Left lung (tissue), 10 donors: ENCODE measurements around the gene TMEM115. TPM values are rescaled to one million over a fixed set of nuclear protein-coding genes. Genes with fewer than 3 reads are reported as not detected.
A peak's percentile ranks its signal among the peaks of the same experiment; 100 is the strongest.

Source experiments
- ATAC-seq: fragments of 200-7000 bp; cut with Tn5 transposase; one replicate; pipeline ENCODE4 v1.9.1; 2020; ENCODE audit warnings: moderate library complexity
- DNase-seq, 4 donors: peaks; one replicate each; pipeline ENCODE4 v3.0.0-alpha.2; 2013 to 2020
- H3K27ac ChIP-seq, 2 donors: fragments of 200-600 bp; sonication (generic) in 1 of 2; one replicate each; pipeline versions ENCODE4 v1.5.0 to v1.8.0; 2020 to 2021
- H3K27me3 ChIP-seq, 2 donors: fragments of 200-600 bp; sonication (generic) in 1 of 2; one replicate each; pipeline versions ENCODE4 v1.5.0 to v1.8.0; 2020 to 2021
- H3K36me3 ChIP-seq, 2 donors: fragments of 200-600 bp; sonication (generic) in 1 of 2; one replicate each; pipeline versions ENCODE4 v1.5.0 to v1.8.0; 2020 to 2021
- H3K4me1 ChIP-seq, 2 donors: fragments of 200-600 bp; one replicate each; pipeline ENCODE4 v1.8.0; 2021
- H3K4me3 ChIP-seq, 2 donors: fragments of 200-600 bp; sonication (generic) in 1 of 2; one replicate each; pipeline versions ENCODE4 v1.5.0 to v1.8.0; 2020 to 2021; ENCODE audit warnings: mild to moderate bottlenecking in 1 of 2
- H3K9me3 ChIP-seq, 2 donors: fragments of 200-600 bp; sonication (generic) in 1 of 2; one replicate each; pipeline versions ENCODE4 v1.5.0 to v1.8.0; 2020 to 2021
- intact Hi-C, 2 donors: fragments of 100-400 bp; cut with DNase I; formaldehyde crosslinking; loops; one replicate each; pipeline versions ENCODE4 v1.11.2 to v1.14.2; 2022
- polyA plus RNA-seq, 6 donors: library from polyadenylated mRNA; unstranded; fragments of 120-200 nt; gene quantifications; one replicate each; pipeline ENCODE4 v1.2.1, GENCODE V29; 2013; ENCODE audit not compliant: insufficient read length in 6 of 6
- total RNA-seq, 2 donors: library from RNA; stranded (reverse); fragmentation: NEBNext Ultra II Directional; extraction: Animal tissue kit (Norgen Biotek cat#: 25700); gene quantifications; one replicate each; pipeline ENCODE4 v1.2.1, GENCODE V29; 2021
- TF ChIP-seq, protein P1 (sequence below), 2 donors: fragments of 200-600 bp; sonication (generic) in 1 of 2; IDR thresholded peaks; one replicate each; pipeline versions ENCODE4 v1.5.0 to v1.8.0; 2021; ENCODE audit warnings: antibody characterized with exemption in 2 of 2
- donor health status: DM: no; HTN: yes; CAD: no.
- donor health status: DM: no; HTN: no; CAD: no.

Gene TMEM115
- total and polyA plus RNA-seq, 8 donors = 23.3 to 39.1 (median 29.0) TPM

DNA sequence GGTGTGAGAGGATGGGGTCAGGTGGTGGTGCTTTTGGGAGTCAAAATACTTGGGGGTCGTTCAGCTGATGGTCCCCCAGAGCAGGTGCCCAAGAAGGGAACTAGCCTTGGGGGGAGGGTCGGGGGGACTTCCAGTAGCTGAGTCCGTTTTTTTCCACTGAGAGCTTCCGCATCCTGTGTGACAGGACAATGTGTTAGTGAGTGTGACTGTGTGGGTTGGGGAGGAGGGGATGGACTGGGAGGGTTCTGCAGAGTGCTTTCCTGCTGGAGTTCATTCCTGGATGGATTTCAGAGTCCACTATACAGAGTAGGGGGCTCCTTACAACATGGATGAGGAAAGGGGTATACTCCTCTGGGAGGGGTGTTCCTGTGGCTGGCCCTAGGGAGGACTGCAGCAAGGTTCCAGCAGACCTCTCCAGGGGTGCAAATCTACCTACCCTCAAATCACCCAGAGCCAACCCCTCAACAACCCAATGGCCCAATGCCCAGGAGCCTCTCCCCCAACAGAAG lies 36.2 kb downstream of the TMEM115 start:
- no peak for ATAC-seq
- intact Hi-C loops = no loop called here

DNA sequence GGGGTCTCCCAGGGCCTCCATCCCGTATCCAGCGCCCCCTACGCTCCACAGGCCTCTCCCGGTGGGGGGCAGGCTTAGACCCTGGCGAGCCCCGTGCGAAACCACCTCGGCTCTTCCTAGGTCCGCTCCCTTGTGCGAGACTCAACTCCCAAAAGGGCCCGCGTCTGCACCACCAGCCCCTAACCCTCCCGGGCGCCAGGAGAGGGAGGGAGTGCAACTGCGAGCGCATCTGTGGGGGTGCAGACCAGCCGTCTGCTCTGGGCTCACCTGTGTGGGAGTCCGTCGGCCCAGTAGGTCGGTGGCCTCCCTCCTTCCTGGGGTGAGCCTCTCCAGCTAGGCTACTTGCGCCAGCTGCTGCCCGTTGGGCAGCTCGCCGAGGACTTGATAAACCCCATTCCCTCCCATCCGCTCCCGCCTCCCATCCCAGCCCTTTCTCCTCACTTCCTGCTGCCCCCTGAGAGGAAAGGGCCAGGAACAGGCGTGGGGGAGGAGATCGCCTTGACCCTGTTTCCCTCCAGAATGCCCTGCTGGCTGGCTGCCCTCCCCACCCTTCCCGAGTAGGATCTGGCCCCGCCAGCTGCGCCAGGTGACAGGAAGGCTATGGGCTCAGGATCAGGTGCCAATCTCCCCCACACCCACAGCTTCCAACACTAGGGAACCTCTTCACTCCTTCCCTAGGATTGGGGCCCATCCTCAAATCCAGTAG lies 36.8 kb downstream of the TMEM115 start, which contains the start of gene HYAL2:
Gene HYAL2, minus strand, starts transcription at position 360 of the 706 bp plus-strand sequence. CDS start 2,256 bp downstream, outside the sequence.
- Histone ChIP-seq H3K9me3 (no peaks in the 10 kb centered on the region), H3K27me3 (no peaks in the 10 kb centered on the region), H3K27ac (peak within 1 kb of the TSS; percentile 90 to 93), H3K36me3 (peaks cover 0 to 42% of the 10 kb centered on the region in 2 donors), H3K4me1 (peaks cover 44 to 89% of the 10 kb centered on the region in 2 donors), H3K4me3 (peak within 1 kb of the TSS; percentile 76 to 91)
- TF ChIP-seq, protein P1, sequence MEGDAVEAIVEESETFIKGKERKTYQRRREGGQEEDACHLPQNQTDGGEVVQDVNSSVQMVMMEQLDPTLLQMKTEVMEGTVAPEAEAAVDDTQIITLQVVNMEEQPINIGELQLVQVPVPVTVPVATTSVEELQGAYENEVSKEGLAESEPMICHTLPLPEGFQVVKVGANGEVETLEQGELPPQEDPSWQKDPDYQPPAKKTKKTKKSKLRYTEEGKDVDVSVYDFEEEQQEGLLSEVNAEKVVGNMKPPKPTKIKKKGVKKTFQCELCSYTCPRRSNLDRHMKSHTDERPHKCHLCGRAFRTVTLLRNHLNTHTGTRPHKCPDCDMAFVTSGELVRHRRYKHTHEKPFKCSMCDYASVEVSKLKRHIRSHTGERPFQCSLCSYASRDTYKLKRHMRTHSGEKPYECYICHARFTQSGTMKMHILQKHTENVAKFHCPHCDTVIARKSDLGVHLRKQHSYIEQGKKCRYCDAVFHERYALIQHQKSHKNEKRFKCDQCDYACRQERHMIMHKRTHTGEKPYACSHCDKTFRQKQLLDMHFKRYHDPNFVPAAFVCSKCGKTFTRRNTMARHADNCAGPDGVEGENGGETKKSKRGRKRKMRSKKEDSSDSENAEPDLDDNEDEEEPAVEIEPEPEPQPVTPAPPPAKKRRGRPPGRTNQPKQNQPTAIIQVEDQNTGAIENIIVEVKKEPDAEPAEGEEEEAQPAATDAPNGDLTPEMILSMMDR (IDR thresholded peaks at IDR 0.05) = no peak
- intact Hi-C loops = no loop called here
- ATAC-seq (peak; percentile 2), DNase-seq (peak in 2 of 4 donors; percentile 56 to 67)

More for the DNA sequence above, 36.2 kb downstream of the TMEM115 start:
- TF ChIP-seq, protein P1 (IDR thresholded peaks at IDR 0.05) = no peak
- DNase-seq = peak in 1 of 4 donors; percentile 58
- no peaks in the 10 kb centered on the region for H3K9me3 ChIP-seq
- H3K4me3 ChIP-seq = peak overlapping the region in 1 of 2 donors; percentile 91
- H3K27me3 ChIP-seq = no peaks in the 10 kb centered on the region
- H3K4me1 ChIP-seq = peaks cover 39 to 84% of the 10 kb centered on the region in 2 donors
- H3K36me3 ChIP-seq = peaks cover 0 to 36% of the 10 kb centered on the region in 2 donors
- peak overlapping the region; percentile 90 to 93 for H3K27ac ChIP-seq

DNA sequence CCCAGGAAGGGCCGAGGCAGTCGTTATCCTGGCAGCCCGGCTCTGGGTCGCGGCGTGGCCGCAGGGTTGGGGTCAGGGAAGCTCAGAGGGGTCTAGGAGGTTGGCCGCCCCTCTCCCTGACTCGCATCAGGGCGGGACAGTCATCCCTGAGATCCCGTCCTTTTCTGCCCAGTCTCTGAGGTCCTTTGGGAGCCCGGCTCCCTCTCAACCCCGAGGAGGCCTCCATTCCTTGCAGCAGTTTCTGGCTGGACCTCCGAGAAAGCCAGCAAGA lies 37.3 kb downstream of the TMEM115 start:
- Histone ChIP-seq H3K4me3 (peak overlapping the region; percentile 76 to 91), H3K9me3 (no peaks in the 10 kb centered on the region), H3K27ac (peak overlapping the region; percentile 90 to 93), H3K4me1 (peaks cover 44 to 89% of the 10 kb centered on the region in 2 donors), H3K27me3 (no peaks in the 10 kb centered on the region), H3K36me3 (peaks cover 0 to 47% of the 10 kb centered on the region in 2 donors)
- no peak for ATAC-seq
- no peak for DNase-seq
- TF ChIP-seq, protein P1 (IDR thresholded peaks at IDR 0.05) = no peak
- intact Hi-C loops = no loop called here

DNA sequence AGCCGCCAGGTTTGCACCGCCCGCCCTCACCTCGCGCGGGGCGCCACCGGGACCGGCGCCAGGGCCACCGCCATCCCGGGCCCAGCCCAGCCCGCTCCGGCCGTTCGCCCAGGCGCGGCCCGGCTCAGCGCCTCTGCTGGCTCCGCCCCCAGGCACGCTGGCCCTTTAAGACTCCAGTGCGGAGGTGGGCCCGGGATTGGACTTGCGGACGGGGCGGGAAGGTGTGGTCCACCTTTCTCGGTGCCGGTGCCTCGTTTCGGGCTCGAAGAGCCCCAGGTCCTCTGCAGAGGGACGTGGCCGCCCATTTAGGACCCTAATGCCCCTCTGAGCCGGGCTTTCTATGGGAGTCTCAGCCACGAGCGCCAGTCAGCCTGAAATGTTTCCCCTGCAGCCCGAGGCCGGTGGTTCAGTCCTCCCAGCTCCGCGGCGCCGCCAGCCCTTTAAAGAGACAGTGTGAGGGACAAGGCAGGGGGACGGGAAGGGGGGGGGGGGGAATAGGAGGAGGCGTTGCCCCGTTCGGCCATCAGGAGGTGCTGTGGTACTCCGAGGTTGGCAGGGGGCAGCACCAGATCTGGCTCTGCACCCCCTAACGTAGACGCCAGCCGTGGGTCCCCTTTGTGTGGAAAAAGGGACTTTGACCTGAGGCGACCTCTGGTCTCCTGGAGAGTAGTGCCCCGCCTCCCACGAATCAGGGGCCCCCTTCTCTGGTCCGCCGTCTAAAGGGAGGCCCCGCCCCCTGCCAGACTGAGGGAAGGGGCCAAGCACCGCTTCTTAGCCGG lies 37.8 kb downstream of the TMEM115 start:
- Histone ChIP-seq H3K27me3 (no peaks in the 10 kb centered on the region), H3K36me3 (peaks cover 0 to 52% of the 10 kb centered on the region in 2 donors), H3K27ac (peak overlapping the region; percentile 90 to 93), H3K4me1 (peaks cover 45 to 89% of the 10 kb centered on the region in 2 donors), H3K4me3 (peak overlapping the region; percentile 76 to 91), H3K9me3 (no peaks in the 10 kb centered on the region)
- intact Hi-C loops = no loop called here
- peak; percentile 73 for ATAC-seq
- TF ChIP-seq, protein P1 (IDR thresholded peaks at IDR 0.05) = peak in 1 of 2 donors; percentile 63
- peak; percentile 89 to 96 (median 92) for DNase-seq
